HUES64 (cell line): ENCODE data around the gene PROX2.

Experiments
- H3K27ac ChIP-seq: 2 replicates; pipeline ENCODE4 v1.7.0; 2013; ENCODE audit warnings: low read depth, low read length, inconsistent platforms
- H3K27me3 ChIP-seq: 2 replicates; pipeline ENCODE4 v1.6.1; 2013; ENCODE audit warnings: mild to moderate bottlenecking, low read length; ENCODE audit not compliant: insufficient read depth
- H3K36me3 ChIP-seq: 2 replicates; pipeline ENCODE4 v1.6.1; 2013; ENCODE audit warnings: mild to moderate bottlenecking, low read length; ENCODE audit not compliant: insufficient read depth
- H3K4me1 ChIP-seq: 2 replicates; pipeline ENCODE4 v1.6.1; 2013; ENCODE audit warnings: mild to moderate bottlenecking, low read length, moderate library complexity; ENCODE audit not compliant: insufficient read depth
- H3K4me3 ChIP-seq: 2 replicates; pipeline ENCODE4 v1.5.1; 2013; ENCODE audit warnings: mild to moderate bottlenecking, low read length, moderate library complexity
- H3K9ac ChIP-seq: 2 replicates; pipeline ENCODE4 v1.6.1; 2013; ENCODE audit warnings: mild to moderate bottlenecking, low read depth, low read length
- H3K9me3 ChIP-seq: 2 replicates; pipeline ENCODE4 v1.6.1; 2013; ENCODE audit warnings: low read depth, low read length; ENCODE audit not compliant: insufficient read depth
- WGBS: fragments of 150-250, 120-280 bp; methylation state at CpG from one replicate; pipeline ENCODE4 v1.1.7; 2013; ENCODE audit warnings: missing lambda C conversion rate; 5-methylcytosine and 5-hydroxymethylcytosine counted together

Gene PROX2

DNA sequence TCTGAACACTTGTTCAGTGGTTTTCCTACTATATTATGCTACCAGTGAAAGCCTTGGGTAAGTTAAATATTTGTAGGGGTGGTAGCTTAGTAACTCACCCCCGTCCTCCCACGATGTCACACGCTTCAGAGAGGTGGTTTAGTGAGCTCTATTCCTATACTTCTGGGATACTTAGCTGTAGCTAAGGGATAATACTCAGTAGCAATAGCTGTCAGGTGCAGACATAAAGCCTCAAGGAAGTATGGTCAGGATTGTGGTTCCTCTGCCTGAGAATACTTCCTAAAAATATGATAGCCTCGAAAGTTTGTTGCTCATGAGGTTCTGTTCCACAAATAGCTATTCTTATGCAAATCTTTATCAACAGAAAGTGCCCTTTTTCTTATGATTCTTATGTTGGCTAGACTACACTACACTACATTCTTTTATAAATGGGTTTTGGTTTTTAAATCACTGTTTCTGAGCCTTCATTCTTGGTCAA, 17.7 kb upstream of the PROX2 start:
- Histone ChIP-seq H3K27ac (no peak overlapping the region), H3K36me3 (peaks cover 95% of the 10 kb centered on the region), H3K27me3 (no peaks in the 10 kb centered on the region), H3K9ac (no peak overlapping the region), H3K4me3 (no peak overlapping the region), H3K4me1 (peaks cover 4% of the 10 kb centered on the region; the same call in 1 of the 2 replicates), H3K9me3 (no peaks in the 10 kb centered on the region)
- WGBS: 100% methylated on average over 3 of the region's 4 CpGs

DNA sequence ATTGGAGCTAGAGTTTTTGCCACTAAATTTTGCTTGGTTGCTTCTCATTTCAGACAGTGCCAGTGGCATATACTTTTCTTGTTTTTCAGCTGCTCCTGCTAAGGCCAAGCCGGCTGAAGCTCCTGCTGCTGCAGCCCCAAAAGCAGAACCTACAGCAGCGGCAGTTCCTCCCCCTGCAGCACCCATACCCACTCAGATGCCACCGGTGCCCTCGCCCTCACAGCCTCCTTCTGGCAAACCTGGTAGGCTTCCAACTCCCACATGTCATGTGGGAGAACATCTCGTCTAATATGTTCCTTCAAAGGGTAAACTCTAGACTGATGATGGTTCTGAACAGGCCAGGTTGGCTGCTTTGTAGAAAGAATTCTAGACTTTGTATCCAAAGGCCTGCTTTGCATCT, 16.8 kb upstream of the PROX2 start:
- no peak overlapping the region for H3K4me3 ChIP-seq
- H3K4me1 ChIP-seq: peaks cover 13% of the 10 kb centered on the region
- WGBS: 93% methylated on average over 5 of the region's 5 CpGs

DNA sequence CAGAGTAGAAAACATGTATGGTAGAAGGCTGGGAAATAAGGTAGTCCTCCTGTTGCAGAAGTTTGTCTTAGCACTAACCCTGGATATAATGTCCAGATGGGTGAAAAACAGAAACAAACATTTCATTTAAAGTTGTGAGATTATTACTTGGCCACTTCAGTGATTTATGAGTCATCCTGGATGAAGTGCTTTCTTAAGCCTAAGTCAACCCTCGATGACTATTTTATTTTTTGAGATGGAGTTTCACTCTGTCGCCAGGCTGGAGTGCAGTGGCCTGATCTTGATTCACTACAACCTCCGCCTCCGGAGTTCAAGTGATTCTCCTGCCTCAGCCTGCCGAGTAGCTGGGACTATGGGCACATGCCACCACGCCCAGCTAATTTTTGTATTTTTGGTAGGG, 15.9 kb upstream of the PROX2 start:
- 96% methylated on average over 6 of the region's 6 CpGs for whole genome bisulfite sequencing
- peaks cover 88% of the 10 kb centered on the region for H3K36me3 ChIP-seq

More for the DNA sequence above, 16.8 kb upstream of the PROX2 start:
- Histone ChIP-seq H3K27ac (no peak overlapping the region), H3K9me3 (no peaks in the 10 kb centered on the region), H3K9ac (no peak overlapping the region), H3K36me3 (peaks cover 89% of the 10 kb centered on the region), H3K27me3 (no peaks in the 10 kb centered on the region)

DNA sequence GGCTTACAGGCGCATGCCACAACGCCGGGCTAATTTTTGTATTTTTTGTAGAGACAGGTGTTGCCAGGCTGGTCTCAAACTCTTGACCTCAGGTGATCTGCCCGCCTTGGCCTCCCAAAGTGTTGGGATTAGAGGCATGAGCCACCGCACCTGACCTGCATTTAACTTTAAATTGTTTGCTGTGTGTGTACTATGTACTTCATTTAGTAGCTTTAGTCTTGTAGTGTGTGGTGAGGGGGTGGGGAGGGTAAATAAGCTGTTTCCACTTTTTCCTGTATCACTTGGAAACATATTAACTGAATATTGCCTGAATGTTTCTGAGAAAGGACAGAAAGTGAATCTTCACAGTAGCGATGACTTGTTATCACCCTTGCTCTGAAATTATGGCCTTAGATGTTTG, 14.3 kb upstream of the PROX2 start:
- peaks cover 73% of the 10 kb centered on the region for H3K36me3 ChIP-seq
- no peaks in the 10 kb centered on the region for H3K9me3 ChIP-seq
- 96% methylated on average over 6 of the region's 6 CpGs for WGBS
- H3K4me3 ChIP-seq: no peak overlapping the region
- H3K27ac ChIP-seq: no peak overlapping the region
- no peaks in the 10 kb centered on the region for H3K27me3 ChIP-seq
- peaks cover 36% of the 10 kb centered on the region for H3K4me1 ChIP-seq
- H3K9ac ChIP-seq: no peak overlapping the region

More for the DNA sequence above, 15.9 kb upstream of the PROX2 start:
- no peaks in the 10 kb centered on the region for H3K9me3 ChIP-seq
- no peak overlapping the region for H3K9ac ChIP-seq
- H3K4me3 ChIP-seq: no peak overlapping the region
- H3K27me3 ChIP-seq: no peaks in the 10 kb centered on the region
- peaks cover 22% of the 10 kb centered on the region for H3K4me1 ChIP-seq
- H3K27ac ChIP-seq: no peak overlapping the region

DNA sequence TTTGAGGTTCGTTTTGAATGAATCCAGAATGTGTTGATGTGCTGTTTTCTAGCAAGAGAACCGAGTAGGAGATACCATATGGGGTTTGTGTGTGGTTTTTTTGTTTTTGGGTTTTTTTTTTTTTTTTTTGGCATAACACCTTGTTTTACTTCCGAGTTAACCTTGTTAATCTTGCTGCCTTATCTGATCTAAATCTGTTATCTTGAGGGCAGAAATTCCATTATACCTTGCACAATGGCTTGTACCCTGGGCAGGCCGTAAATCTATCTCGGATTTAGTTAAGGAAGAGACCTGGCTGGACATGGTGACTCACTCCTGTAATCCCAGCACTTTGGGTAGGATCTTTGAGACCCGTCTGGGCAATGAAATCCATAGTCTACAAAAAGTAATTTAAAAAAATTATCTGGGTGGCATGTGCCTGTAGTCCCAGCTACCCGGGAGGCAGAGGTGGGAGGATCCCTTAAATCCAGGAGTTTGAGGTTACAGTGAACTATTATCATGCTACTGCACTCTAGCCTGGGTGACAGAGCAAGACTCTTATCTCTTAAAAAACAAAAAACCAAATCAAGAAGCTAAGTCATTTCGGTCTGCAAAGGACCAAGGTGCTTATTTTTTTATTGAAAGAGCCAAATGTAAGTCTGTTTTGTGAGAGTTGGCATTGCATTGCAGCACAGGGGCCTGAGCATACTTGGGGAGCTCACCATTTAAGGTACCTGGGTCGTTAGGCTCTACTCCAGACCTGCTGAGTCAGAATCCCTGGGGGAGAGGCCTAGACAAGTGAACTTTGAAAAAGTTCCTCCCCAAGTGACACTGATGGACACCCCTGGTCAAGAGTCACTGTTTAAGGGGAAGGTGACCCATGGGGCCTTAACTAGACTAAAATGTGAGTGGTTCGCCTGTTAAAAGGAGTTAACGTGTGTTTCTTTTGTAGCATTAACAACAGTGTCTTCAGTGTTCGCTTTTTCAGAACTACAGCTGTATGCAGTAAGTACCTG, 12.5 kb upstream of the PROX2 start:
- peaks cover 54% of the 10 kb centered on the region for H3K4me1 ChIP-seq
- H3K27ac ChIP-seq: peak overlapping the region; percentile 20; the same call in 1 of the 2 replicates
- no peak overlapping the region for H3K9ac ChIP-seq
- no peak overlapping the region for H3K4me3 ChIP-seq
- no peaks in the 10 kb centered on the region for H3K27me3 ChIP-seq
- H3K36me3 ChIP-seq: peaks cover 57% of the 10 kb centered on the region
- no peaks in the 10 kb centered on the region for H3K9me3 ChIP-seq
- WGBS: 84% methylated on average over 12 of the region's 12 CpGs

DNA sequence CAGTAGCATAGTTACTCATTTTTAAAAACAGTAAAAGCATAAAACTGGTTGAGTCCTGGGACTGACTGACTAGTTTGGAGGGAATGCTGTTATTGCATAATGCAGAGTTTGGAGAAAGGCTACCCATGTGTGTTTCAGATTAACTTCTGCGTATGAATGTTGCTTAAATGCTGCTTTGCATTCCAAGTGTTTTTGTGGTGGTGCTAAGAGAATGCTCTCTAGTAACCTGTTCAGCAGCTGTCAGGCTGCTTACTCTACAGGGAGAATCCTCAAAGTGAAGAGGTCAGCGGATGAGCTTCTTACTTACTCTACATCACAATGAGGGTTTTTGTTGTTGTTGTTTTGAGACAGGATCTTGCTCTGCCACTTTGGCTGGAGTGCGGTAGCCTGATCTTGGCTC, 10.1 kb upstream of the PROX2 start:
- peaks cover 59% of the 10 kb centered on the region for H3K4me1 ChIP-seq
- H3K27ac ChIP-seq: peak overlapping the region; percentile 76; the same call in 1 of the 2 replicates
- H3K9me3 ChIP-seq: no peaks in the 10 kb centered on the region
- H3K9ac ChIP-seq: no peak overlapping the region
- no peaks in the 10 kb centered on the region for H3K27me3 ChIP-seq
- peaks cover 32% of the 10 kb centered on the region for H3K36me3 ChIP-seq
- 21% methylated on average over 2 of the region's 3 CpGs for WGBS
- peak overlapping the region; percentile 8 for H3K4me3 ChIP-seq

DNA sequence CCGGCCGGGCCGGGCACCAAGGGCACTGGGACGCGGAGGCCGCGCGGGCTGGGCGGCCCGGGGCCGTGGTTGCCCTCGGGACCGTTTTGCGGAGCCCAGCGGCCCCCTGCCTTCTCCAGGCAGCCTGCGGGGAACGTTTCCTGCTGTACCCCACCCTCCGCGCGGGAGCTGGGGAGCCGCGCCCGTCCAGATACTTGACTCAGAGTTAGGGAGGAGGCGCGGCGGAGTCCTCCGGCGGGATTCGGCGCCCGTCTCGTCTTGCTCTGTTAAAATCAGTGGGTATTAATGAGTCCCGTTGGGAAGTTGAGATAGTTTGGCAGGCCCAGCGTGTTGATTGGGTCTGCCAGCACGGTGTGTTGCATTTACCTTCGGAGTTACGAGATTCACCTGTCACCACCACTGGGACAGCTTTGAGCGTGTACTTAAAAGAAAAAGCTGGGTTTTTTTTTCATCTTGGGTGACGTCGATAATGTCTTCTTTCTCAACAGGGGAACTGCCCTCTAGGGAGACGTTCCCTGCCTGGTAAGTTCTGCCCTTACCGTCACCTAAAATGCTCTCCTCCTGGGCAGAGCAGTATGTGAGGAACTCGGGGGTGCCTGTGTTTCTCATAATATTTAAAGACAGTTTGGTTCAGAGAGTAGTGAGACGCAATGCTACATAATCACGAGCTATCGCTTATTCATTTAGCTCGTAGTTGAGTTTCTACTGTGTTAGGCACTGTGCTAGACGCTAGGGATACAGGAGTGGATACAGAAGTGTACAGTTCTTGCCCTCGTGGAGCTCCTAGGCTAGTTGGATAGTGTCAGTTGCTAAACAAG, 6.4 kb upstream of the PROX2 start:
- H3K9me3 ChIP-seq: no peaks in the 10 kb centered on the region
- peaks cover 49% of the 10 kb centered on the region for H3K4me1 ChIP-seq
- 4% methylated on average over 49 of the region's 49 CpGs for WGBS
- H3K27ac ChIP-seq: peak overlapping the region; percentile 79
- peaks cover 5% of the 10 kb centered on the region for H3K36me3 ChIP-seq
- H3K27me3 ChIP-seq: no peaks in the 10 kb centered on the region
- peak overlapping the region; percentile 90 for H3K9ac ChIP-seq
- peak overlapping the region; percentile 93 for H3K4me3 ChIP-seq

DNA sequence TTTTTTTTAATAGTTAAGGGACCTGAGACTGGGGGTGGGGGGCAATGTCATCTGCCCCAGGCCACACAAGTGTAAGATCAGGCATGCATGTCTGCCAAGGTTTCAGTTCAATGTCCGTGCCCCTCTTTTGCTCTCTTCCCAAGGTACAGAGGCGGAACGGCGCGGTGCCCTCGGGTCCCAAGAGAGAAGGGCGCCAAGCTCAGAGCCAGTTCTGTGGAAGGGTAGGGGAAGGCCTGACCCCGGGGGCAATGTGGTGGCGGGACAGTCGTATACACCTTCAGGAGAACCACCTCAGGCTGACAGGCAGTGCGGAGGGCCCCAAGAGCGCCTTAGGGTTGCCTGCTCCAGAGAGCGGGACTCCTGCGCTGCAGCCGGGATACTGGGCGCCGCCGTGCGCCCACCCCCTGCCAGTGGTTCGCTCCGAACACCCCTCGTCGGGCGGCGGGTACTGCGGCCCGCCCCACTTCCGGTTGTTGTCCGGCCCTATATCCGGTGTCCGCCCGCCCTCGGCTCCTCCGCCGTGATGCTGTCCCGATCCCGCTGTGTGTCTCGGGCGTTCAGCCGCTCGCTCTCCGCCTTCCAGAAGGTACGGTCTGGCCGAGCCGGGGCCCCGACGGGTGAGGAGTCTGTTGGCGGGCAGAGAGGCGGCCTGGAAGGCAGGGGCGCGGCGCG, 5.6 kb upstream of the PROX2 start, which contains the start of gene DLST:
Gene DLST, plus strand, starts transcription at position 486 of the 672 bp plus-strand sequence. Its CDS starts 38 bp downstream, at position 524.
- 1% methylated on average over 53 of the region's 53 CpGs for WGBS
- H3K27ac ChIP-seq: peak within 1 kb of the TSS; percentile 79
- peaks cover 42% of the 10 kb centered on the region for H3K4me1 ChIP-seq

DNA sequence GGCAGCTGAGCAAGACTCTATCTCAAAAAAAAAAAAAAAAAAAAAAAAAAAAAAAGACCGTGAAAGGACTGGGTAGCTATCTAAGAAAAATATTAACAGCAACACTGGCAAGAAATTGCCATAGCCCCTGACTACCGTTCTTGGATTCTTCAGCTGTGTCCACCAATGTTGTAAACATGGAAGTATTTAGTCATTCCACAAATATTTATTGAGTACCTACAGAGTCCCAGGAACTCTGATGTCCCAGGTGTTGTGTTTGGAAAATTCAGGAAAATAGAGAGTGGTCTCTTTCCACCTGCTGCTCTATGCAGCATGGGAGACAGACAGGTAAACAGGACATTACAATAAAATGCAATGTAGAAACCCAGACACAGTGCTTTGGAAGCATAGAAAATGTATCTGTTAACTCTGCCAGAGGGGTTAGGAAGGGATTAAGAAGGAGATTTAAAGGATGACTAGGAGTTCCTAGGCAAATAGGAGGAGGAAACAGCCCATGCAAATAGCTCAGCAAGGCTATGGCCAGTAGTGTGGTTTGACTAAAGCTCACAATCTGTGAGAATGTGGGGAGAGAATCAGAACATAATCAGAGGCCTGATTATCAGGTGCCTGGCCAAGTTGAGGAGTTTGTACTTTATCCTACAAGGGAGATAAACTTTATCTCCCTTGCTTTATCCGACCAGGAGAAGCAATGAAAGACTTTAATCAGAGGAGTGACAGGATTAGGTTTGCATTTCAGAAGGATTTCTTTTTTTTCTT, 3.7 kb upstream of the PROX2 start:
- Histone ChIP-seq H3K9me3 (no peaks in the 10 kb centered on the region), H3K36me3 (no peaks in the 10 kb centered on the region), H3K4me3 (no peak overlapping the region), H3K4me1 (peaks cover 24% of the 10 kb centered on the region), H3K27ac (no peak overlapping the region), H3K27me3 (no peaks in the 10 kb centered on the region), H3K9ac (no peak overlapping the region)
- no CpG with 5 or more reads among the region's 3 CpGs for WGBS

More for the DNA sequence above, 5.6 kb upstream of the PROX2 start, which contains the start of gene DLST:
- Histone ChIP-seq H3K9ac (peak within 1 kb of the TSS; percentile 90), H3K9me3 (no peaks in the 10 kb centered on the region), H3K4me3 (peak within 1 kb of the TSS; percentile 93), H3K36me3 (no peaks in the 10 kb centered on the region), H3K27me3 (no peaks in the 10 kb centered on the region)

DNA sequence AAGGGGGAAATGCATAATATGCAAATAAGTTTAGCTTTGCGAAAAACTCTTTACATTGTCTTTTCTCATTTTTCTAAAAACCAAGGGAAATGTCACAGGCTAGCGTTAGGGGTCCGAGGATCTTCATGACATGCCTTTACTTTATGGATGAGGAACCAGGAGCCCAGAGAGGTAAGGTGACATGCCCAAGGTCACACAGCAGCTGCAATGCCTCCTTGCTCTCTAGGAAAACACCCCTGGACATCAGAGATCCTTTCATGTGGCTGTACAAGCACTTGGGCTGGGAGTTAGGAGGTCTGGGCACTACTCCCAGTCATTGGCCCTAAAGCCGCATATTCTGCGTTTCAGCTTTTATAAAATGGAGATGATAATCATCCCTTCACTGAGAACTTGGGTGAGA, 741 bp downstream of the PROX2 start:
- Histone ChIP-seq H3K4me3 (no peak overlapping the region), H3K4me1 (peaks cover 3% of the 10 kb centered on the region; the same call in 1 of the 2 replicates), H3K9me3 (no peaks in the 10 kb centered on the region), H3K27ac (no peak overlapping the region), H3K27me3 (no peaks in the 10 kb centered on the region), H3K9ac (no peak overlapping the region), H3K36me3 (no peaks in the 10 kb centered on the region)
- 97% methylated on average over 5 of the region's 5 CpGs for whole genome bisulfite sequencing
